KMS-11 (cell line): ENCODE data around the gene ETNK1.

Experiments
- H2AFZ ChIP-seq: fragments of 200-600 bp; sonication (generic); 2 replicates; pipeline ENCODE4 v1.6.1; 2016; ENCODE audit warnings: antibody characterized with exemption, mixed run types, low read depth
- H3K27ac ChIP-seq: fragments of 200-600 bp; sonication (generic); 2 replicates; pipeline ENCODE4 v1.6.1; 2016; ENCODE audit warnings: mild to moderate bottlenecking, mixed run types
- H3K27me3 ChIP-seq: fragments of 200-600 bp; sonication (generic); 2 replicates; pipeline ENCODE4 v1.6.1; 2017; ENCODE audit warnings: mild to moderate bottlenecking, low read depth, mixed run types, moderate library complexity; ENCODE audit not compliant: insufficient read depth
- H3K36me3 ChIP-seq: fragments of 200-600 bp; sonication (generic); 2 replicates; pipeline ENCODE4 v1.6.1; 2017; ENCODE audit warnings: mild to moderate bottlenecking, mixed run types; ENCODE audit not compliant: insufficient read depth
- H3K4me1 ChIP-seq: fragments of 200-600 bp; sonication (generic); 2 replicates; pipeline ENCODE4 v1.6.1; 2016; ENCODE audit warnings: mild to moderate bottlenecking, low read depth, mixed run types; ENCODE audit not compliant: poor library complexity, severe bottlenecking
- H3K4me2 ChIP-seq: fragments of 200-600 bp; sonication (generic); 2 replicates; pipeline ENCODE4 v1.7.0; 2016; ENCODE audit warnings: mild to moderate bottlenecking, mixed run types
- H3K4me3 ChIP-seq: fragments of 200-600 bp; sonication (generic); IDR thresholded peaks from 2 replicates; pipeline ENCODE4 v1.6.1; 2017; ENCODE audit warnings: low read depth, low read length, mixed read lengths; ENCODE audit not compliant: insufficient read depth
- H3K79me2 ChIP-seq: fragments of 200-600 bp; sonication (generic); 2 replicates; pipeline ENCODE4 v1.6.1; 2016; ENCODE audit warnings: low read depth, mixed run types; ENCODE audit not compliant: insufficient read depth
- H3K9ac ChIP-seq: fragments of 200-600 bp; sonication (generic); 2 replicates; pipeline ENCODE4 v1.6.1; 2016; ENCODE audit warnings: mild to moderate bottlenecking, mixed run types
- H4K20me1 ChIP-seq: fragments of 200-600 bp; sonication (generic); 2 replicates; pipeline ENCODE4 v1.6.1; 2016; ENCODE audit warnings: mild to moderate bottlenecking, mixed run types; ENCODE audit not compliant: insufficient read depth
- CTCF ChIP-seq: fragments of 200-600 bp; sonication (generic); conservative IDR thresholded peaks from 2 replicates; pipeline ENCODE4 v1.6.1; 2017; ENCODE audit warnings: low read depth, mild to moderate bottlenecking, antibody characterized with exemption, low read length, moderate library complexity, mixed read lengths

The ETNK1 gene

GRCh38 chr12:22634883-22635282, 9.9 kb downstream of the ETNK1 start:
- peaks cover 4% of the 10 kb centered on the region; the same call in 1 of the 2 replicates for H4K20me1 ChIP-seq
- no peak overlapping the region for H3K27ac ChIP-seq
- H3K4me3 ChIP-seq = no peak overlapping the region
- H3K27me3 ChIP-seq = no peaks in the 10 kb centered on the region
- no peak for TF ChIP-seq CTCF
- H2AFZ ChIP-seq = no peak overlapping the region
- H3K9ac ChIP-seq = no peak overlapping the region
- peaks cover 43% of the 10 kb centered on the region for H3K79me2 ChIP-seq
- H3K4me2 ChIP-seq = no peak overlapping the region
- no peaks in the 10 kb centered on the region for H3K36me3 ChIP-seq
- peaks cover 20% of the 10 kb centered on the region for H3K4me1 ChIP-seq

- no peaks in the 10 kb centered on the region for H3K27me3 ChIP-seq
- H3K27ac ChIP-seq = no peak overlapping the region
- H3K4me2 ChIP-seq = no peak overlapping the region
- TF ChIP-seq CTCF = no peak
- peaks cover 20% of the 10 kb centered on the region for H3K4me1 ChIP-seq
- no peak overlapping the region for H3K4me3 ChIP-seq
- no peaks in the 10 kb centered on the region for H3K36me3 ChIP-seq
- no peaks in the 10 kb centered on the region for H4K20me1 ChIP-seq
- no peak overlapping the region for H3K9ac ChIP-seq
- H3K79me2 ChIP-seq = peaks cover 42% of the 10 kb centered on the region
- no peak overlapping the region for H2AFZ ChIP-seq
Measured at GRCh38 chr12:22635812-22636211, 10.8 kb downstream of the ETNK1 start.

GRCh38 chr12:22640851-22641250, 15.9 kb downstream of the ETNK1 start:
- no peaks in the 10 kb centered on the region for H4K20me1 ChIP-seq

GRCh38 chr12:22641353-22642053, 16.5 kb downstream of the ETNK1 start:
- H3K27me3 ChIP-seq = no peaks in the 10 kb centered on the region
- no peaks in the 10 kb centered on the region for H3K36me3 ChIP-seq
- no peak overlapping the region for H3K4me2 ChIP-seq
- no peak overlapping the region for H3K4me3 ChIP-seq
- H3K4me1 ChIP-seq = no peaks in the 10 kb centered on the region
- no peaks in the 10 kb centered on the region for H4K20me1 ChIP-seq
- peaks cover 19% of the 10 kb centered on the region; the same call in 1 of the 2 replicates for H3K79me2 ChIP-seq
- H2AFZ ChIP-seq = no peak overlapping the region
- TF ChIP-seq CTCF = no peak
- H3K9ac ChIP-seq = no peak overlapping the region
- H3K27ac ChIP-seq = no peak overlapping the region

More at GRCh38 chr12:22640851-22641250, 15.9 kb downstream of the ETNK1 start:
- Histone ChIP-seq H3K4me3 (no peak overlapping the region), H3K4me2 (no peak overlapping the region), H3K4me1 (no peaks in the 10 kb centered on the region), H3K27me3 (no peaks in the 10 kb centered on the region), H3K27ac (no peak overlapping the region), H2AFZ (no peak overlapping the region), H3K9ac (no peak overlapping the region), H3K79me2 (peaks cover 21% of the 10 kb centered on the region; the same call in 1 of the 2 replicates), H3K36me3 (no peaks in the 10 kb centered on the region)
- TF ChIP-seq CTCF = no peak
